Astrocyte of the cerebellum (primary cell): ENCODE measurements around the gene TMEM62.

Source experiments
- DNase-seq: peaks from one replicate; pipeline ENCODE4 v3.0.0-alpha.2; 2011; ENCODE audit warnings: low read depth
- H3K4me3 ChIP-seq: 2 replicates; pipeline ENCODE4 v1.5.1; 2011; ENCODE audit warnings: mild to moderate bottlenecking, low read depth, low read length, moderate library complexity
- in situ Hi-C: cut with HindIII; loops from 2 replicates; pipeline ENCODE4 v1.10.0; 2017; ENCODE audit warnings: low sequenced_read_pairs
- TF ChIP-seq, protein P1 (sequence below): IDR thresholded peaks from 2 replicates; pipeline ENCODE4 v1.5.1; 2012; ENCODE audit warnings: low read length, low read depth, moderate library complexity, mild to moderate bottlenecking; ENCODE audit errors: missing control alignments

The TMEM62 gene

DNA sequence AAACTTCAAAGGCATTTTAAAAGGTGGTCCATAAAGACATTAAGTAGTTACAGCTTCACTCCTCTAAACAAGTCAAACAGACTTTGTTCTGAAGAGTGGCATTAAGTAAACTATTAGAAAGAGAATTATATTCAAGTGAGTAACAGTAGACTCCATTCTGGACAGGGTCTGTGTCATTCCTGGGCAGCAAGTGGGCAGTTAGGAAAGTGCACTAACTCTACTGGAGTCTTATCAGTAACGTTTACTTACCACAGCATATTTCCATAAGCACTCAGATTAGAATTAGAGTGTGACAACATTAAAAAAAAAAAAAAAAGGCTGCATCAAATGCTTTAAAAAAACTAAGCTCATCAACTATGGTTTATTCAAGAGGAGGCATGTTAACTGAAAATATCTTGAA, 38.1 kb upstream of the TMEM62 start:
- in situ Hi-C loops = no loop called here
- TF ChIP-seq, protein P1, sequence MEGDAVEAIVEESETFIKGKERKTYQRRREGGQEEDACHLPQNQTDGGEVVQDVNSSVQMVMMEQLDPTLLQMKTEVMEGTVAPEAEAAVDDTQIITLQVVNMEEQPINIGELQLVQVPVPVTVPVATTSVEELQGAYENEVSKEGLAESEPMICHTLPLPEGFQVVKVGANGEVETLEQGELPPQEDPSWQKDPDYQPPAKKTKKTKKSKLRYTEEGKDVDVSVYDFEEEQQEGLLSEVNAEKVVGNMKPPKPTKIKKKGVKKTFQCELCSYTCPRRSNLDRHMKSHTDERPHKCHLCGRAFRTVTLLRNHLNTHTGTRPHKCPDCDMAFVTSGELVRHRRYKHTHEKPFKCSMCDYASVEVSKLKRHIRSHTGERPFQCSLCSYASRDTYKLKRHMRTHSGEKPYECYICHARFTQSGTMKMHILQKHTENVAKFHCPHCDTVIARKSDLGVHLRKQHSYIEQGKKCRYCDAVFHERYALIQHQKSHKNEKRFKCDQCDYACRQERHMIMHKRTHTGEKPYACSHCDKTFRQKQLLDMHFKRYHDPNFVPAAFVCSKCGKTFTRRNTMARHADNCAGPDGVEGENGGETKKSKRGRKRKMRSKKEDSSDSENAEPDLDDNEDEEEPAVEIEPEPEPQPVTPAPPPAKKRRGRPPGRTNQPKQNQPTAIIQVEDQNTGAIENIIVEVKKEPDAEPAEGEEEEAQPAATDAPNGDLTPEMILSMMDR = no peak
- H3K4me3 ChIP-seq = no peak overlapping the region
- DNase-seq = no peak

- no peak overlapping the region for H3K4me3 ChIP-seq
- TF ChIP-seq, protein P1 = no peak
- DNase-seq = no peak
- in situ Hi-C loops = no loop called here
These were observed 37.6 kb upstream of the TMEM62 start for GRCh38 chr15:43095708-43096347.

DNA sequence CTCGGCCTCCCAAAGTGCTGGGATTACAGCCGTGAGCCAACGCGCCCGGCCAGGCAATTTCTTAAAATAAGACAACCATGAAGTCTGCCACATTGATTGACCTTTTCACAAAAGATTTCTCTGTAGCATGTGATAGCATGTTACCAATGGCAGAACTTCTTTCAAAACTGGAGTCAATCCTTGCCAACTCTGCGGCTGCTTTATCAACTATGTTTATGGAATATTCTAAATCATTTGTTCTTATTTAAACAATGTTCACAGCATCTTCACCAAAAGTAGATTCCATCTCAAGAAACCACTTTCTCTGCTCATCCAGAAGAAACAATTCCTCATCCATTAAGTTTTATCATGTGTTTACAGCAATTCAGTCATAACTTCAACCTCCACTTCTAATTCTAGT, 37.0 kb upstream of the TMEM62 start:
- DNase-seq = no peak
- in situ Hi-C loops = no loop called here
- no peak overlapping the region for H3K4me3 ChIP-seq
- TF ChIP-seq, protein P1 = no peak

GRCh38 chr15:43099105-43099845, 34.1 kb upstream of the TMEM62 start:
- no peak overlapping the region for H3K4me3 ChIP-seq
- TF ChIP-seq, protein P1 = no peak
- DNase-seq = no peak
- in situ Hi-C loops = no loop called here

GRCh38 chr15:43100971-43101370, 32.4 kb upstream of the TMEM62 start:
- in situ Hi-C loops = no loop called here

DNA sequence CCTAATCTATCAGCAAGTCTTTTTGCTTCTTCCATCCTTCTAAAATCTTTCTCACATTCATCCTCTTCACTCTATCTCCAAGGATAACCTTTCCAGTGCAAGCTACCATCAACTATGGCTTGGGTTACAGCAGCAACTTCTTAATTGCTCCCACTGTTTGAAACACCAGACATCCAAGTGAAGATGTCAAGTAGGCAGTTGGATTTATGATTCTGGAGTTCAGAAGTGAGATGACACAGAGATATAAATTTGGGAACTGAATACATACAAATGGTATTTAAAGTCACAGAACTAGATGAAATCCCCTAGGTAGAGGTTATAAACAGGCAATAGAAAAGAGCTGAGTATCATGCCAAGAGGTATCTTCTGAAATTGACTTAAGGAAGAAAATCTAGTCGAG, 31.2 kb upstream of the TMEM62 start:
- TF ChIP-seq, protein P1 = no peak
- no peak for DNase-seq
- in situ Hi-C loops = no loop called here
- no peak overlapping the region for H3K4me3 ChIP-seq

More at GRCh38 chr15:43100971-43101370, 32.4 kb upstream of the TMEM62 start:
- DNase-seq = no peak
- TF ChIP-seq, protein P1 = no peak
- H3K4me3 ChIP-seq = no peak overlapping the region
